Fibroblast of mammary gland (primary cell): ENCODE measurements around the gene TRAPPC6A.
A peak's percentile ranks its signal among the peaks of the same experiment; 100 is the strongest.

Experiments
- DNase-seq: peaks from one replicate; pipeline ENCODE4 v3.0.0-alpha.2; 2010; ENCODE audit warnings: low read depth
- H3K4me3 ChIP-seq: 2 replicates; pipeline ENCODE4 v1.5.1; 2011; ENCODE audit warnings: low read depth, mild to moderate bottlenecking, low read length, moderate library complexity; ENCODE audit not compliant: control insufficient read depth
- TF ChIP-seq, protein P1 (sequence below): conservative IDR thresholded peaks from 2 replicates; pipeline ENCODE4 v1.5.1; 2011; ENCODE audit warnings: low read depth, low read length, inconsistent platforms; ENCODE audit not compliant: control insufficient read depth, insufficient read depth

Gene TRAPPC6A

DNA sequence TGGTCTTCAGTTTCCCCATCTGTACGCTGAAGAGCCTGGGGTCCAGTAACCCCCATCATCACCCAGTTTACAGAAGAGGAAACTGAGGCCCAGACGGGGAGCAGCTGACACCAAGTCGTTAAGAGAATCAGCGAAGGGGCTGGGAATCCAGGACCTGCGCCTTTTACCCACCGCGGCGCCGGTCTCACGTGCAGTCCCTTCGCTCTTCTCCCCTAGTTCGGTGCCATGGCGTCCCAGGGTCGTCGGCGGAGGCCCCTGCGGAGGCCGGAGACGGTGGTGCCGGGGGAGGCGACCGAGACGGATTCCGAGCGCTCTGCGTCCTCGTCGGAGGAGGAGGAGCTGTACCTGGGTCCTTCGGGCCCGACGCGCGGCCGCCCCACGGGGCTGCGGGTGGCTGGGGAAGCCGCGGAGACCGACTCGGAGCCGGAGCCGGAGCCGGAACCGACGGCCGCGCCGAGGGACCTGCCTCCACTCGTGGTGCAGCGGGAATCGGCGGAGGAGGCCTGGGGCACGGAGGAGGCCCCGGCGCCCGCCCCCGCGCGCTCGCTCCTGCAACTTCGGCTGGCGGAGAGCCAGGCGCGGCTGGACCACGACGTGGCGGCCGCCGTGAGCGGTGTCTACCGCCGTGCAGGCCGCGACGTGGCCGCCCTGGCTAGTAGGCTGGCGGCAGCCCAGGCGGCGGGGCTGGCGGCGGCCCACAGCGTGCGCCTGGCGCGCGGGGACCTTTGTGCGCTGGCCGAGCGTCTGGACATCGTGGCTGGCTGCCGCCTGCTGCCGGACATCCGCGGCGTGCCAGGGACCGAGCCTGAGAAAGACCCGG, 1.2 kb upstream of the TRAPPC6A start:
- peak overlapping the region; percentile 96 for H3K4me3 ChIP-seq
- DNase-seq, result peak; percentile 22
- TF ChIP-seq, protein P1, sequence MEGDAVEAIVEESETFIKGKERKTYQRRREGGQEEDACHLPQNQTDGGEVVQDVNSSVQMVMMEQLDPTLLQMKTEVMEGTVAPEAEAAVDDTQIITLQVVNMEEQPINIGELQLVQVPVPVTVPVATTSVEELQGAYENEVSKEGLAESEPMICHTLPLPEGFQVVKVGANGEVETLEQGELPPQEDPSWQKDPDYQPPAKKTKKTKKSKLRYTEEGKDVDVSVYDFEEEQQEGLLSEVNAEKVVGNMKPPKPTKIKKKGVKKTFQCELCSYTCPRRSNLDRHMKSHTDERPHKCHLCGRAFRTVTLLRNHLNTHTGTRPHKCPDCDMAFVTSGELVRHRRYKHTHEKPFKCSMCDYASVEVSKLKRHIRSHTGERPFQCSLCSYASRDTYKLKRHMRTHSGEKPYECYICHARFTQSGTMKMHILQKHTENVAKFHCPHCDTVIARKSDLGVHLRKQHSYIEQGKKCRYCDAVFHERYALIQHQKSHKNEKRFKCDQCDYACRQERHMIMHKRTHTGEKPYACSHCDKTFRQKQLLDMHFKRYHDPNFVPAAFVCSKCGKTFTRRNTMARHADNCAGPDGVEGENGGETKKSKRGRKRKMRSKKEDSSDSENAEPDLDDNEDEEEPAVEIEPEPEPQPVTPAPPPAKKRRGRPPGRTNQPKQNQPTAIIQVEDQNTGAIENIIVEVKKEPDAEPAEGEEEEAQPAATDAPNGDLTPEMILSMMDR, result no peak

GRCh38 chr19:45178262-45179071, 430 bp upstream of the TRAPPC6A start, which contains the start of gene BLOC1S3:
BLOC1S3 (plus strand) TSS chr19:45178784; CDS start chr19:45179297, 513 bp downstream.
- H3K4me3 ChIP-seq, result peak within 1 kb of the TSS; percentile 96

DNA sequence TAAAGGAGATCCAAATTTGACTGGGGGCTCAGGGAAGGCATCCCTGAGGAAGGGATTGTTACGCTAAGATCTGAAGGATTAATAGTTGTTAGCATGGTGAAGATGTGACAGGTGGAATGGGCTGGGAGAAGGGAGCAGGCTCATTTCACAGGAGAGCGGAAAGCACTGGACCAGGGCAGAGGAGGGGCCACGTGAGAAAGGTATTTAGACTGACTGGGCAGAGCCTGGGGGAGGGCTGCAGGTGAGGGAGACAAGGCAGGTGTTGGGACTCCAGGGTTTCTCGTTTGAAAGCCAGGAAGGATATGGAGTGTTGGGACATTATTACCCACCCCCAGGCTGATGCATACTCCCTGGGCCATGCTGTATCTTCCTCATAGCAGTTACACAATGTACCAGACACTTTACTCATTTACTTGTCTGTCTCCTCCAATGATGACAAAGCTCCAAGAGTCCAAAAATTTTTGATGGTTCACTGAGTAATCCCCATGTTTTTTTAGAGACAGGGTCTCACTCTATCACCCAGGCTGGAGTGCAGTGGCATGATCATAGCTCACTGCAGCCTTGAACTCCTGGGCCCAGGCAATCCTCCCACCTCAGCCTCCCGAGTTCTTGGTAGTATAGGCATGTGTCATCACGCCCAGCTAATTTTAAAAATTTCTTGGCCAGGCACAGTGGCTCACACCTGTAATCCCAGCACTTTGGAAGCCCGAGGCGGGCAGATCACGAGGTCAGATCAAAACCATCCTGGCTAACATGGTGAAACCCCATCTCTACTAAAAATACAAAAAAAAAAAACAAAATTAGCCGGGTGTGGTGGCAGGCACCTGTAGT, 2.3 kb downstream of the TRAPPC6A start:
- TF ChIP-seq, protein P1, result no peak
- peak; percentile 61 for DNase-seq
- no peak overlapping the region for H3K4me3 ChIP-seq

More at GRCh38 chr19:45178262-45179071, 430 bp upstream of the TRAPPC6A start, which contains the start of gene BLOC1S3:
- TF ChIP-seq, protein P1, result peak; percentile 10
- DNase-seq, result peak; percentile 100

- TF ChIP-seq, protein P1, result no peak
- DNase-seq, result peak; percentile 74
- no peak overlapping the region for H3K4me3 ChIP-seq
These were observed 4.2 kb downstream of the TRAPPC6A start for GRCh38 chr19:45173816-45174215.

- no peak overlapping the region for H3K4me3 ChIP-seq
- no peak for DNase-seq
These were observed 5.3 kb downstream of the TRAPPC6A start for GRCh38 chr19:45172611-45173208.

More at GRCh38 chr19:45172611-45173208, 5.3 kb downstream of the TRAPPC6A start:
- TF ChIP-seq, protein P1, result no peak
